ENCODE measurements around the gene MYH3.

The MYH3 gene

DNA sequence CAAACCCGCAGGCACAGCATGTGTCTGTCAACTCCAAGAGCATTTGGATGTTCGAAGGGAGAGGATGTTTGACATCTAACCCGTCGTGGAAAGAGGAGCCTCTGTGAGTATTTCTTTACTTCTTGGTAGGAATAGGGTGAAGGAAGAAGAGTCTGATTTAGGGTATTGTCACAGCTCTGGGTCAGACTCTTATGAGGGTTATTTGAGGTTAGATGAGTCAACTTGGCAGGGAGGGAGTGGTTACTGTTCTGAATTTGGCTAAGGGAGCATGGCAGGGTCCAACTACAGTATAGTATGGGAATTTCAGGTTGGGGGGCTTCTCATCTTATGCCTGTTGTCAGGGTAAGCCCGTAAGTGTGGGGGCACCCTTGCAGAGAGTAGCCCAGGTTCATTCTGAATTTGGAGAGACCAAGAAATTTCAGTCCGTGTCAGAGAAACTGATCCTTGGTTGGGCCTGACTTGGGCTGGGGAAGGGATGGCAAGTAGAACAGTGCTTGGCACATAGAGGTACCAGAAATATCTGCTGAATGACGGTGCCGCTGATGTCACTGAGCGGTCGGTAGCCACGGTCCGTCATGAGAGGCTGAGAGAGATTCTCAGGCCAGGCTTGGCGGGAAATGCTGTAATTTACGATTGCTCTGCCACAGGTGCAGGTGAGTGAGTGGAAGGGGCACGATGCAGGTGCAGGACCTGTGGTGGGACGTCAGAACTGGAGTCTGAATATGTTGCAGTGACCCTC lies 43.2 kb downstream of the MYH3 start:
- DNase-seq, result no peak

DNA sequence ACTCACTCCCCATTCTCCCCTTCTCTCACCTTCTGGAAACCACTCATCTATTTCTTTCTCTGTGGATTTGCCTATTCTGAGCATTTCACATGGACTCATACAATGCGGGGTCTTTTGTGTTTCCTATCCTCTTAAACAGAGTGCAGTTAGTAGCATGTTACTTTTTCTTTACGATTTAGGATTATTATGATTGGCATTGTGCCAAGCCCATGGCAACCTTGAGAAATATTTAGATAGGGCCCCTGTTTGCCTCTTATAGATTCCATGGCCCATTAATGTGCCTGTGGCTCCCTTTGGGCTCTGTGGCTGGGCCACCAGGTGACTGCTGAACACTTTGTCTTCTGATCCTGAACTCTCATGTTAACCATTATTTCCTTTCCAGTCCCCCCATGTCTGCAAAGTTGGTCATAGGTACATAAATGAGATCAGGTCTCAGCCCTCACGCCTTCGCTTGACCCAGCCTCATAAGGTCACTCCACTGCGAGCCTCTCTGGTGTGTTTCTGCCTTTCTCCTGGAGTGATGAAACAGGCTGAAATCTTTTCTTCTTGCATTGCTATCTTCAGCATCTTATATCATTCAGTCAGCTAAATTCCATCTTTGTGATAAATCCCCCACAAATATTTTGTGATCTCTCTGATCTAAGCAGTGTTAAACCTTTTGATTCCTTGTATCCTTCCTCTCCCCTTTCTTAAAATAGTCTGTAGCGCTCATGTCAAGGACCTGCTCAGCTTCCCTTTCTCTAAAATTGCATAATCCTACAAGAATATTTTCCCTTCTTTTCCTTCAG lies 44.0 kb downstream of the MYH3 start:
- DNase-seq, result no peak

DNA sequence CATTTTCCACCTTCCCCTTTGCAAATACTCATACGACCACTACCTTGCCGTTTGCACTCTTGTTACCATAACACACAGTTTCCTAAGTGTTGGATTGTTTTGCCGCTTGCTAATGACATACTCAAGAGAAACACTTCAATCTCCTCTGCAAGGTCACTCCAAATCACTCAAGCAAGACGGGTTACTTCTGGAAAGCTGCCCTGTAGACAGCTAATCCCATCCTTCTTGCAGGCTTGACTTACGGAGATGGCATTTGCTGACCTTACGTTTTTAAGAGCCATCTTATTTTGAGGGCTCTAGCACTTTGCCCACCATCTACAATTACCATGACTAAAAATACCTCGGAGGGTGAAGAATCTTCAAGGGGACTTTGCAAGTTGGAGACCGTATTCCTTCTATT lies 46.2 kb downstream of the MYH3 start:
- DNase-seq, result no peak

DNA sequence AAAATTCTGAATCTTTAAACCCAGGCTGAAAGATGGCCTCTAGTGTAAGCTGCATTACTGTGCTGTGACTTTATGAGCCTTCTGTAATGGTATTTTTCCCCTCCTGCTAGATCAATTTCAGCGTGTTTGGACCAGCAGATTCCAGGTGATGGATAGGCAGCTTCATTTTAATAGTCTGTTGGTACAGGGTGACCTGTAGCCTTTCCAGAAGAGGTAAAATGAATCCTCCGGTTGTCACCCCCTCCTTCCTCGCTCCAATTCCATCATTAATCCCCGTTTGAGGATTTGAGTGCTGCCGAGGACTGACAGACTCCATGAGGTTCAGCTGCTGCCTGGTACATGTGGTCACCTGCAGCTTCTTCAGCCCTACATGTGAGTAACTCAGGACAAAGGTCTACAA lies 48.9 kb downstream of the MYH3 start:
- no peak for DNase-seq

DNA sequence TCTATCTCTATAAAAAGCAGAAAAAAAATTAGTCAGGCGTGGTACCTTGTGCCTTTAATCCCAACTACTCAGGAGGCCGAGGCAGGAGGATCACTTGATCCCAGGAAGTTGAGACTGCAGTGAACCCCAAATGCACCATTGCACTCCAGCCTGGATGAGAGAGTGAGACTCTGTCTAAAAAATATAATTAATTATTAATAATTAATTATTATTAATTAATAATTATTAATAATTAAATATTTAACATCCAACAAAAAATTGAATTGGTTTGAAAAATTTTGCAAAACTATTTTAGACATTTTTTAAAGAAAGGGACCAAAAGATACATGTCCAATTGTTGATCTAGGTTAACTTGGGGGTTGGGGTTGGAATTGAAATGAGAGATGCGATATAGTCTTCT lies 51.0 kb downstream of the MYH3 start:
- DNase-seq, result no peak

DNA sequence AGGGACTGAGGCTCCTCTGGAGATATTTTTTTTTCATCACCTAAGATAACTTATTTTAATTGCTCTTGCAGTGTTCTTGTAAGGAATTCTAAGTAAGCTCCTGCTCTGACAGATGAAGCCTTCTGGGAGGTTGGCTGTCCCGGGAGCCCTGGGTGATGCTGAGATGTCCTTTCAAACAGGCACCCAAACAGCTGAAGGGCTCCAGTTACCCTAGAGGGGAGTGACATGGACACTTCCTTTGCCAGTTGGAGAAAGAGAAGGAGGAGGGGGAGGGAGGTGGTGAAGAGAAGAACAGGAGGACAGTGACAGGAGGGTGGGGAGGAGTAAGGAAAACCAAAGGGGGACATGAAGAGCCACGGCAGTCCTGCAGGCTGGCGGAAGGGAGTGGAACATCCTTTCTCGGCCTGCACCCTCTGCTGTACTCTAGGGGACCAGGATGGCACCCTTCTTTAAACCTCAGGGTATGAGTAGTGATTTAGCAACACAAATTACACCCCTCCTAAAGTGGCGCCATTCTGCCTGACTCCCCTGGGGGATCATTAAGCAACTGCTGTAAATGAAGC lies 51.8 kb downstream of the MYH3 start:
- DNase-seq, result no peak

DNA sequence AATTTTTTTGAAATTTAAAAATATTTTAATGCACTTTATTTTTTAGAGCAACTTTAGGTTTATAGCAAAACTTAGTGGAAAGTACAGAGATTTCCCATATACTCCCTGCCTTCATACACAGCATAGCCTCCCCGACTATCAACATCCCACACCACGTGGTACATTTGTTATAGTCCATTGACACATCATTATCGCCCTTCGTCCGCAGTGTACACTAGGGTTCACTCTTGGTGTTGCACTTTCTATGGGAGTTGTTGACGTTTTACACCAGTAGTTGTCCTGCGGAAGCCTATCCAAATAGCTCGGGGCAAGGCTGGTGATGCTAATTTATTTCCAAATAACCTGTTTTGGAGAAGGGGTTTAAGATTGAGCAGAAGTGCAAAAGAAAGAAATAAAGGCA lies 52.6 kb downstream of the MYH3 start:
- no peak for DNase-seq

DNA sequence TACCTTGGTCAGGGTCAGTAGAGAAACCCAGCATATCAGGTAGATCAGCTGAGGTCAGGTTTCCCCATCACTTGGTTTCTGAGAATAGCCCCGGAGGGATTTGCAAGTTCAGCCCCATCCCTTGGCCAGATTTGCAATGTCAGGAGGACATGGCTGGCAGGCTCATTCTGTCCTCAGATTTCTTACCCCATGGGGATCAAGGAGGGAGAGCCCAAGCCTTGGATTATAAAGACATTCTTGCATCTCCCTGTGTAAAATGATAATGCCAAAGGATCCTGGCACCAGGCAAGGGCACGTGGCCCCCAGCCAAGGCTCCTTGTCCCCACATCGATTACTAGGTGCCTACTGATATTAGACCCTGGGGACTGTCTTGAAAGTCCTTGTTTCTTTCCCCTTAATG lies 53.2 kb downstream of the MYH3 start:
- DNase-seq, result no peak

DNA sequence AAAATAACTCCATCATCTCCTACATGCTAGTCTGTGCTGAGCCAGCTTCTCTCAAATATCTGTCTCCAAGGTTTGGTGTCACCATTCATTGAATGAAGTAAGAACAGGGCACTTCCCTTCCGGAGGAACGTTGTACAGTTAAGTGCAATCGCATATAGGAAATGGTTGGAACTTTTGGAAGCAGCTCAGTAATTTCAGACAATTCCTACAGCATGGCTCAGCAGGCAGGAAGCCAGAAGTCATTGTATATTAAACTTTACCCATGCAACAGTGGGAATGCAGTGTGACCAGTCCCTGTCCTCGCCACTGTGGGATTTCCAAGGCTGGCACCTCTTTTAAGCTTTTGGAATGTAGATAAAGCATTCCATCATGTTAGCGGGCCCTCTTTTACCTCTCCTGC lies 56.5 kb downstream of the MYH3 start:
- no peak for DNase-seq

DNA sequence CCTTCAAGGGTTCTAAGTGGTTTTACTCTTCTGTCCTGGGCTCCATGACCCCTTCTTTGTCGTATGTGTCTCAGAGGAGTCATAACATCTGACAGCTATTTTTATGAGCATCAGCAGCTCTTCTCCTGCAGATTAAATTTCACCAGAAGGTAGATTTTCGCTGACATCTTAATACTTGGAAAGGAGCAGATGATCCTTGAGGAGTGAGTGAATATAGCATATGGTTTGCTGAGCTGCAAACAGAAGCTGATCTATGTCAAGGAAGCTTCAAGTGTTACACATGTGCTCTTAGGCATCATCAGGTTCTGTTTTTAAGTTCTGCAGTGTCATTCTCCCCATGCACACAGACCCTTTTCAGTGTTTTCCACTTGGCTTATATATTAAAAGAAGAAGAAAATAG lies 58.5 kb downstream of the MYH3 start:
- no peak for DNase-seq

DNA sequence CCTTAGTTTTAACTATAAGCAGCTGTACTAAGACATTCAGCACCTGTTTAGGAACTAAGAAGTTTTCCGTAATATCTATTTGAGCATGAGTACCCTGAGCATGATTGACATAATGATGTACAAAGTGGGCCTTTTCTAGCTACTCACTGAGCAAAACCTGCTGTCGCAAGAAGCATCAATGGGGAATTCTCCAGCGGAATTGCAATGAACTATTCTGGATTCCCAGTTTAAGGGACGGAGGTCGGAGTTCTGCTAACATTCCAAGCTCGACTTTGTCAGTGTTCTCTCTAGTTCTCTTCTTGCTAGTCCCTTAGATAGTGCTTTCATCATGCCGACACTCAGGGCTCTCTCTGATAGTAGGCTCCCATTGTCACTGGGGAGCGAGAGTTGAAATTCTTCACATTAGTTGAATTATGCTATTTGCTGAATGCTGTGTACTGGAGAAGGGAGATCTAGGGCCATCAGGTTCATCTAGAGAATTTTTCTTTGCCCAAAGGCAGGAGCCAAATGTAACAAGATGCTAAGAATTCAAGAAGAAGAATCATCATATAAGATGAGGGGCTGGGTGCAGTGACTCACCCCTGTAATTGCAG lies 67.5 kb downstream of the MYH3 start:
- no peak for DNase-seq

DNA sequence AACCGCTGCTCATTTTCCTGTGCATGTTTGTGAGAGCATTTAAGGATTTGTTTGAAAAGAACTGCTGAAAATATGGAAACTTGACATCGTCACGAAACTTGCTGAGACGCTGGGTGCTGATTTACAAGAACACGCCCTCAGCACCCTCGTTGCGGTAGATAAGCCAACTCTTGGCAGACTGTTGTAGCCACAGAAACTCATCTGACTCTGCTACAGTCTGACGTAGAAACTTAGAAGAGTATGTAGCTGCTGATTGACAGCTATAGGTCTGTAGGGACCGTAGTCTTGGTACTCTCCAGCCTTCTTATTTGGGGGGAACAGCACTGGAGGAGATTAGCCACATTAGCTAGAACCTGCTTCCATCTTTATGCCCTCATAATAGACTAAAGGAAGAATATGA lies 71.6 kb downstream of the MYH3 start:
- DNase-seq, result no peak

DNA sequence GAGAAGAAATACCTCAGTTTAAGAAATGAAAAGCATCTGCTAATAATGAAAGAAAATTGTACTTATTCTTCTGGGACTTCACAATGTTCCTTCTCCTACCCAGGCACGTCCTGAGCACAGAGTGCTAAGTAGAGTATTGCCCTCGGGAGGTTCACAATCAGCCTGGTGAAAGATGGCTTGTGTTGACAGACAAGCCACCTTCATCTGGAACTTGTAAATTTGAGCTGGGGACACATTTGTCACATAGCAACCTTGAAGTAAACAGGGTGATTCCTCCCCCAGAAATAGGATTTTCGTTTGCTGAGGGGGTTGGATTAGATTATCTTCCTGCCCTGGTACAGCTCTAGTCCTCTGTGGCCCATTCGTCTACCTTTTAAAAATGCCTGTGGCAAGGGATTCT lies 73.3 kb downstream of the MYH3 start:
- DNase-seq, result no peak

DNA sequence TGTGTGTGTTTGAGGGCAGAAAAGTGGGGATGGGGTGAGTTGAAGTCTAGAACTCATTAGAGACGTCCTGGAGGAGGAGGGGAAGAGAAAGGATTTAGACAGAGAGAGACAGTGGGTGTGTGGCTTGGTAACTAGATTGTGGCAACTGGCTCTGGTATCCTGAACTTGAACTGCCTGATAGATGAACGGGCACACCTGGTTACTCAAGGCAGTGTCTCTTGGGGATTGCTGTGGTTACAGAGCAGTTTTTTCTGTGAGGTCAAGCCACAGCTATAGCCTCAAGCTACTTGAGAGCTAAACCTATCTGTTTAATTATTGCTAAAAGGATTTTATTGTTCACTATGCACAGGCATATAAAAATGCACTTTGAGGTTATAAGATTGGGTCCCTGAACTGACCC lies 77.8 kb downstream of the MYH3 start:
- no peak for DNase-seq

Measured in SIG-M5 (cell line).